Fibroblast of pulmonary artery (primary cell): ENCODE measurements around the gene RPS29.
A peak's percentile ranks its signal among the peaks of the same experiment; 100 is the strongest.

Source experiments
- DNase-seq: peaks from one replicate; pipeline ENCODE4 v3.0.0-alpha.2; 2010; ENCODE audit warnings: low read depth
- H3K4me3 ChIP-seq: replicated peaks from 2 replicates; pipeline ENCODE4 v1.5.1; 2011; ENCODE audit warnings: low read depth, mild to moderate bottlenecking, control low read depth, low read length, moderate library complexity
- CTCF ChIP-seq: IDR thresholded peaks from 2 replicates; pipeline ENCODE4 v1.5.1; 2011; ENCODE audit warnings: mild to moderate bottlenecking, control low read depth, low read length, inconsistent platforms; ENCODE audit errors: missing control alignments

Gene RPS29

GRCh38 chr14:49585803-49586672 lies at the start of gene RPS29:
Gene RPS29, minus strand, starts transcription at chr14:49586380. Its CDS starts 34 bp downstream, at chr14:49586346.
- no peak for TF ChIP-seq CTCF
- peak within 1 kb of the TSS; percentile 71 for H3K4me3 ChIP-seq
- DNase-seq = peak; percentile 100

GRCh38 chr14:49634547-49635334 lies 48.6 kb upstream of the RPS29 start, which contains the start of gene DNAAF2:
Gene DNAAF2, minus strand, starts transcription at chr14:49635244. Its CDS starts 95 bp downstream, at chr14:49635149.
- H3K4me3 ChIP-seq = peak within 1 kb of the TSS; percentile 93
- peak; percentile 76 for DNase-seq
- no peak for TF ChIP-seq CTCF

GRCh38 chr14:49633640-49634546 lies 47.7 kb upstream of the RPS29 start:
- TF ChIP-seq CTCF = peak; percentile 52
- peak overlapping the region; percentile 93 for H3K4me3 ChIP-seq
- DNase-seq = peak; percentile 96

- no peak overlapping the region for H3K4me3 ChIP-seq
- no peak for DNase-seq
Observed at GRCh38 chr14:49623941-49624839, 38.0 kb upstream of the RPS29 start.

GRCh38 chr14:49623387-49623786 lies 37.2 kb upstream of the RPS29 start:
- H3K4me3 ChIP-seq = peak overlapping the region; percentile 93
- DNase-seq = no peak

More at GRCh38 chr14:49623941-49624839, 38.0 kb upstream of the RPS29 start:
- TF ChIP-seq CTCF = no peak

More at GRCh38 chr14:49623387-49623786, 37.2 kb upstream of the RPS29 start:
- TF ChIP-seq CTCF = no peak
